GM20000 (cell line): ENCODE data around the gene EYA2.

Experiments
- DNase-seq: peaks from one replicate; pipeline ENCODE4 v3.0.0; 2012; ENCODE audit warnings: low spot score
- CTCF ChIP-seq: IDR thresholded peaks from 2 replicates; pipeline ENCODE4 v1.5.1; 2012; ENCODE audit warnings: mild to moderate bottlenecking, control low read depth; ENCODE audit errors: extremely low read depth, missing control alignments

Gene EYA2

GRCh38 chr20:46883892-46884291, 10.8 kb upstream of the EYA2 start:
- no peak for DNase-seq
- no peak for TF ChIP-seq CTCF

- TF ChIP-seq CTCF, result no peak
Measured at GRCh38 chr20:46890682-46891081, 4.0 kb upstream of the EYA2 start.

DNA sequence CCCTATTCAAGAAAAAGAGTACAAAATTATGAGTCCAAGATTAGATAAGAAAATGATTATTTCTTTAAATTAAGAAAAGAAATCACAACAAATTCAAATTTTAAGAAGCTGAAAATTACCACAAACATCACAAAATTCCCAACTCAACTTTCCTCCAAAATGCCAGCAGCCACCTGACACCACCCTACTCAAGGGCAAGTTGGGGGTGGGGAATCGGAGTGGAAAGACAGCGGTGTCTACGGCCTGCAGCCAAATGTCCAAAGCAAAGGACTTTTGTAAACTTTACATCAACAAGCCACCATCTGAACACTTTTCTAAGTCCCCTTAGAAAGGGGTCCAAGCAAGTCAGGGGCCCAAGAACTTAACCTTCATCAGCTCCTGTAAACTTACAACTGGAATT, 1.6 kb upstream of the EYA2 start:
- DNase-seq, result no peak
- no peak for TF ChIP-seq CTCF

More at GRCh38 chr20:46890682-46891081, 4.0 kb upstream of the EYA2 start:
- no peak for DNase-seq

- no peak for DNase-seq
- TF ChIP-seq CTCF, result no peak
Measured at GRCh38 chr20:46893877-46894578, 615 bp upstream of the EYA2 start.

DNA sequence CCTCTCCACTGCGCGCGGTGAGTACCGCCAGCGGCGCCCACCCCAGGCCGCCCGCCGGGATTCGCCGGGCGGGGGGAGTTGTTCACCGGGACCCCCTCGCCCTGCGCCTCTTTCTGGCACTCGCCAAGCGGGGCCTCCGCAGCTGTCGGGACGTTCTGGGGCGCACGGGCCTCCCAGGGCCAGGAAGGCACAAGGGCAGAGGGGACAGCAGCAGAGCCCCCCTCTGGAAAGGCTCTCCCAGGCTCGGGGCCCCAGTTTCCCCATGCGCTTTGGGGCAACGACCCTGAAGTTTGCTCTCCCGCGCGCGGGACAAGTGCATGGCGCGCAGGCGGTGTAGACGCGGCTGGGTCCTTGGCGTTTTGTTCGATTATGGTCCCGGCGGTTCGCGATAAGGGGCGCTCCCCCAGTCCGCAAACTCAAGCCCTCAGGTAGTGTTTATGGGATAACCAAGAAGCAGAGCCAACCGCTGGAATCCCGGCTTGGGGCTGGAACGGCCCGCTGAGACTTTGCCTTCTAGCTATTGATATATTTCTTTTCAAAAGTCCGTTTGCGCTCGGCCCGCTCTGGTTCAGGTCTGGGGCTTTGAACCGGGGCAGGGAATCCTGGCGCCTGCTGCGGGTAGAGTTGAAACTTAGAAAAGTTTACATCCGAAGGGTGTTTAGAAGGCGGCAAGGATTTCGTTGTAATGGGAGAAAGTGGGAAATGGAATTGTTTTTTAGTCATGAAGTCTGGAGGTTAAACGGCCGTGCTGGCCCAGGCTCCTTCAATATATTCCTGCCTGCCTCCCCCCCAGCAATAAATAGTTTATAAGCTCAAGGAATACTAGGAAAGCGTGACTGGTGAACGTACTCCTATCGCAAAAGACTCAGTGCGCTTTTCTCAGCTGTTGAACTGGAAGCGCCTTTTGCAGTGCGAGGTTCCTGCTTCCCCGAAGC, 595 bp downstream of the EYA2 start:
- DNase-seq, result no peak
- TF ChIP-seq CTCF, result no peak

DNA sequence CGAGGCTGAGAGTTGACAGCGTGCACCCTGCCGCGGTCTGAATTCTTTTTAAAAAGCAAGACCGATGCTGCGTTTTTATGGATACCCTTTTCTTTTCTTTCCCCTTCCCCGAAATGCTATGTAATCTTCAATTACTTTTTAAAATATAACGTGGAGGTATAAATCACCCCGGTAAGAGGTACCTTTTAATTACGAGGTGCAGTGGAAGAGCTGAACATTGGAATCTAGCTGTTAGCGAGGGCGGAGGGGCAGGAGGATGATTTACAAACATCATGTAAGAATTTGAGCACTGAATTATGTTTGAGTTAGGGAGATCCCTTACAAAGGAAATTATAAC, 1.2 kb downstream of the EYA2 start:
- no peak for DNase-seq
- TF ChIP-seq CTCF, result no peak

GRCh38 chr20:46897328-46897880, 2.8 kb downstream of the EYA2 start:
- no peak for DNase-seq
- no peak for TF ChIP-seq CTCF
